Stimulated activated CD8-positive, alpha-beta memory T cell treated with anti-CD3 and anti-CD28 coated beads, Interleukin-7, amount 100 ng/mL, for 4 hours (primary cell): ENCODE measurements around the gene UBE2O.
A peak's percentile ranks its signal among the peaks of the same experiment; 100 is the strongest.

Experiments used
- DNase-seq, 2 donors: peaks; one replicate each; pipeline ENCODE4 v3.0.0-alpha.2; 2020; ENCODE audit warnings: low read depth in 2 of 2

UBE2O gene

DNA sequence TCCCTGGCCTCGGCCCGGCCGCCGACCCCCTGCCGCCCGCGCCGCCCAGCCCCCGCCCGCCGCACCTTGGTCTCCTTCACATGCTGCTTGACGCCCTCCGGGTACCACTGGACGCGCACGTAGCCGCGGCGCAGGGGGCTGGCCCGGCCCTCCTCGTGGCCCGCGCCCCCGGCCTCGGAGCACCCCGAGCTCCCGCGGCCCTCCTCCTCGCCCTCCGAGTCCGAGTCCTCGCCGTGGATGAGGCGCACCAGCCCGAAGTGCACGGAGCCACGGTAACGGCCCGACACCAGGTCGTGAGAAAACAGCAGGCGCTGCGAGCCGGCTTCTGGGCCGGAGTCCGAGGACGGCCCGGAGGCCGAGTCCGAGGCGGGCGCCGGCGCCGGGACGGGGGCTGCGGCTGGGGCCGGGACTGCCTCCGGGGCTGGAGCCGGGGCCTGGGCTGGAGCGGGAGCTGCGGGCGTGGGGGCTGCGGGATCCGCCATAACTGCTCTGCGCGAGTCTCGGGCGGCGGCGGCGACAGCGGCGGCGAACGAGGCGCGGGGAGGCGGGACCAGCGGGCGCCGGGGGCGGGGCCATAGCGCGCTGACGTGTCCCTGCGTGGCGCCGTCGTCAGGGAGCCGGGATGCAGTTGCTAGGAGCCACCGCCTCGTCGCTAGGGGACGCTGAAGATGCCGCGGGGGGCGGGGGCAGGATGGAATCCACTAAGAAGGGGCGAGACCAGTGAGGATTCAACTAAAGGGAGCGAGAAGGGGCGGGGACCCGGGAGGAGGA, at the start of gene UBE2O:
Gene UBE2O, minus strand, starts transcription at position 493 of the 771 bp plus-strand sequence. Its CDS starts 11 bp downstream, at position 482.
- DNase-seq: peak; percentile 73 to 86

DNA sequence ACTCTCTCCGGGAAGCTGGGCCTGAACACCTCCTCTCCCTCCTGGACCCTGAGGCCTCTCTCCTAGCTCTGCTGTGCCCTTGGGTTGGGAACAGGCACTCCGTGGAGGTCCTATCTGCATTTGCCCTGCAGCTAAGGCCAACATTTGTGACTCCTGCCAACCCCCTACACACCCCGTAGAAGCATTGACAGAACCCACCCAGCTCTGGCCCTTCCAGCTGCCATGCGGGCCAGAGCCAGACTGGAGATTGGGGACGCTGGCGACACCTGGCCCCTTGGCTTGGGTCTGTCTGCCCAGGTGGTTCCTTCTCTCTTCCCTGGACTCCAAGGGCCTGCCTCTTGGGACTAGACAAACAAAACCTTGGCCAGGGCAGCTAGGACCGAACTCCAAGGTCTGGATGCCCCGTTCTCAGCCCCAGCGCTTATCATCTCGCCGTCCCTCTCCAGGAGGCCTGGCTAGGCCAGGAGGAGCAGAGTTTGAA, 48.9 kb upstream of the UBE2O start:
- DNase-seq: no peak

DNA sequence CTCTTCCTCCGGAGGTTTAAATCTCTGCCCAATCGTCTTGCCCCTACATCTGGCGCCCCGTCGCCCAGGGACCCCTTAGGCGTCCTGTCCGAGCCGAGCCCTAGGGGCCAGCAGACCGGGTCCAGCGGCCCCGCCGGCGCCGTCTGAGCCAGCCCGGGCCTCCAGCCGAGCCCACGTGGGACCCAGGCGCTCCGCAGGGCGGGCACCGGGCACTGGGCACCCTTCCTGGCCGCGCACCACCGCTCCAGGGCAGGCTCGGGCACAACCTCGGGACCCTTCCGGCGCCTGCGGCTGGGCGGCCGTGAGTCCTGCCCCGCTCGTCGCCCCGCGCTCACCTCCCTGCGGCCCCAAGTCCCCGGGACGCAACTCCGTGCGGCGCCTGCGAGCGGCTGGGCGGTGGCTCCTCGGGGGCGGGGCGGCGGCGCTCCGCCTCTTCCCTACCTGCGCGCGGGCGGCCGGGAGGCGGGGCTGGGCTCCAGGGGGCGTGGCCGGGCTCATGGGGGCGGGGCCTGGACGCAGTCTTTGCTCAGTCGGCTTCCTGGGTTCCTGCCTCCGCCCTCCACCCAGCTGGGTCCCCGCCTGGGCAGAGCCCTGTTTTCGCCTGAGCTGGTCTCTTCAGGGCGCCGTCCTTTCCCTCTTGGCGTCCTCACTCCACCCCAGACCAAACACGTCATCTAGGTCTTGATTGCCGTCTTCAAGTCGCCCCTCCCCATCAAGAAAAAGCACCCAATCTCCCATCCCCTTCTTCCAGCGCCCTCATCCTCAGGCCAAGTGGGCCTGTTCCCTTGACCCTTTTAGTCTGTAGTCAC, 48.3 kb upstream of the UBE2O start, which contains the start of gene RHBDF2:
Gene RHBDF2, minus strand, starts transcription at position 406 of the 809 bp plus-strand sequence. CDS start 19,899 bp downstream, outside the sequence.
- peak; percentile 87 to 93 for DNase-seq

DNA sequence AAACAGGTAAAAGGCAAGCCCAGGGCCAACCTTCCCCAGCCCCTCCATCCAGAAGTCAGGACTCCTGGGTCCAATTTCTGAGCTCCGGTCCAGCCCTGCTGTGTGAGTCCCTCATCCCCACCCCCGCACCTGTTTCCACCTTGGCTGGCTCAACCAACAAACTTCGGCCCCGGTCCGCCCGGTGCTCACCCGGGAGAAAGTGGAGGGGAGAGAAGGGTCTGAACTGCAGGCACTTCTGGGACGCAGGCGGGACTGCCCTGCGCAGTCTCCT, 47.7 kb upstream of the UBE2O start:
- no peak for DNase-seq

DNA sequence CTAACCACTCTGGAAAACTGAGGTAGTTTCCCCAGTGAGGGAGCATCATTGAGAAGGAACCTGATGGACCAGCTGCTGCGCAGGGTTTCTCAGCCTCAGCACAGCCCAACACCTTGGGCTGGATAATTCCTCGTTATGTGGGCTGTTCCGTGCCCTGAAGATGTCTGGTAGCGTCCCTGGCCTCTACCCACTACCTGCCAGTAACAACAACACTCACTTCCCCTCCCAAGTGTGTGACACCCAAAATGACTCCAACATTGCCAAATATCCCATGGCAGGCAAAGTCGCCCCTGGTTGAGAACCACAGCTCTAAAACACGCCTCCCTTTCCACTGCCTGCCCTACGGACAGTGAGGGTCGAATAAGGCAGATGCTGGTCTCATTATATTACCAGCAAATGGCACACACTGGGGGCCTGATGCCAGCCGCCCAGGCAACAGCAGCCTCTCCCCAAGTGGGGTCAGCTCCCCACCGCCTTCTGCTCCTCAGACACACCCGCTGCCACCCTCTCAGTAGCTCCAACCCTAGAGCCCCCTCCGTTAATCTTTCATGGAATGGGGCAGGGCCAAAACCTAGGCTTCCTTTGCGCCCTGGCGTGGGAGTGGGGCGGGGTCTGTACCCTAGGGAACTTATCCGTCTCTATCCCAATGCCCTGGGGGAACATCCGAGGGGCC, 47.3 kb upstream of the UBE2O start:
- no peak for DNase-seq

DNA sequence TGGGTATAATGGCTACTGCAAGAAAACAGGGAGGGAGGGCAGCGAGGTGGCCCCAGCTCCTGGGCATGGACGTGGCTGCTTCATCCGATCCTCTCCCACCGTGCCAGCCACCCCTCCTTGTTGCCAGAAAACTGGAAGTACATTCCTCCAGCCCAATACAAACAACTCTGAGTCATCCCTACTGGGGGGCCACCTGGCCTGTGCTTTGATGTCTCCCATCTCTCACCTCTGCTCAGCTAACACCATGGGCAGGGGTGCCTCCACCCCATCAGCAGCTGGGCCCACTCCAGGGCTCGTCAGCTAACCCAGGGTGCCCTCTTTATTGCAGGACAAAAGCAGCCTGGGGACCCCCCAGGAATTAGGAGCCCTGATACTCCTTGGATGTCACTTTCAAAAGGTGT, 46.3 kb upstream of the UBE2O start:
- DNase-seq: no peak

DNA sequence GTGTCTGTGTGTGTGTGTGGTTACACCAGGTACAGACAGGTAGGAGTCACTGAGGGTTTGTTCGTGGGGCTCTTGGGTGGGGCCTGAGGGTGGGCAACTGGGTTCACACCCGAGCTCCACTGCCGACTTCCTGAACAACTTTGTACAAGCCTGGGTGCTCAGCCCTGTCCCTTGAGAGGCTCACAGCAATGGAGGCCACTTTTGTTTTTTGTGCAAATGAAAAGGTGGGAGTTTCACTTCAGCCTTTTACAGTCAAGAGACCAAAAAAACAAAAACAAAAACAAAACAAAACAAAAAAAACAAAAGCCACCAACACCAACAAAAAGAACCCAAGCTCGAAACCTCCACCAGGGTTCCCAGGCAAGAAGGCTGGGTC, 45.9 kb upstream of the UBE2O start:
- DNase-seq: no peak

DNA sequence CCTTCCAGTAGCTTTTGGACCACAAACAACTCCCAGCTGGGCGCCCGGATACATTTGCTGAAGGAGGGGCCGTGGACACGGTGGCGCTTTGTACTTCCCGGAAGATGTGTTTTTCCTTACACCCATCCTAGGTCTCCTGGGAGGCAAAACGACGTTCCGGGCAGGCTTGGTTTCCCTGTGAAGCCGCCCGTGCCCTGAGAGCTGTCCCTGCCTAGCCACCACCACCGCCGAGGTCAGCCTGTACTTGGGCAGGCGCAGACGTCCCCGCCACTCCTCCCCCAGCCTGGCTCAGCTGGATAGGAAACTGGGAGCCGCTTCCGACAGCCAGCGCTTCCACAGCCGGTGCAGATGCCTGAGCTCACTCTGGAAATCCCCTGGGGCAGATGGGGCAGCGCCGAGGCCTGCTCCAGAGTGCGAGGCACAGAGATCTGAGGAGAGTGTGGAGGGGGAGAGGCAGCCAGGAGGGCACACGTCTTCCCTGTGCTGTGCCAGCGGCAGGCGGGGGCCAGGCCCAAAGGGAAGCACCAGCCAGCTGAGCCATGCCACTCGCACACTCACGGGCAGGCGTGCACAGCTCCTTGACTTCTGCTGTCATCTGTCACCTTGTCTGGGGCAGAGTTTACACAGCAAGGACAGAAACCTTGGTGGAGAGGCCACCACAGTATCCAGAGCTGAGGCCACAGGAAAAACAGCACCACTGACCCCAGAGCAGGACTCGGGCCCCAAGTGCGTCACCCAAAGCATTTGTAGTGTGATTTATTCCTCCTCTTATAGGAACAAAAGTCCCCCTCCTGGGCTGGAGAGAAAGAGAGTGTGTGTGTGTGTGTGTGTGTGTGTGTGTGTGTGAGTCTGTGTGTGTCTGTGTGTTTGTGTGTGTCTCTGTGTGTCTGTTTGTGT, 45.3 kb upstream of the UBE2O start:
- DNase-seq: no peak

DNA sequence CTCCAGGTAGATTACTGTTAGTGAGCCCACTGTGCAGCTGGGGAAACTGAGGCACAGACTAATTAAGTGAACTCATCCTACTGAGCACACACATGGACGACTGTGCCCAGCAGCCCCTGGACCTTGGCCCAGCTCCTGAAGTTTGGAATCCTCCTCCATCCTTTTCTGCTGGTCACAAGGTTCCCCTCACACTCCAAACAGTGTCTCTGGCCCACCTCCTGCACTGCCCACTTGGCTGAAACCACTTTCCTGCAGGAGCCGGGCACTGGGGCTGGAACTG, 44.7 kb upstream of the UBE2O start:
- no peak for DNase-seq

DNA sequence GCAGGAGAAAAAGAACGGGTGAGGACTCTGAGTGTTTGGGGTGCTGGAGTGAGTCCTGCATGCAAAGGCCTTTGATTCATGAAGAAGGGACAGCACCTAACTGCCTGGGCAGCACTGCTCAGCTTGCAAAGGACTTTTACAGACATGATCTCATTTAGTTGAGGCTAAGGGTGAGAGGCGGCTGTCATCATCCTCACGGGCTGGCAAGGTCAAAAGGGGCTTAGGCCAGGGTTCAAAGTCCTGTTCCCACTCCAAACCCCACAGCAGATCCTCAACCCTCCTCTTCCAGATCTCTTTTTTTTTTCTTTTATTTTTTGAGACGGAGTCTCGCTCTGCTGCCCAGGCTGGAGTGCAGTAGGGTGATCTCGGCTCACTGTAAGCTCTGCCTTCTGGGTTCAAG, 43.5 kb upstream of the UBE2O start:
- DNase-seq: no peak

DNA sequence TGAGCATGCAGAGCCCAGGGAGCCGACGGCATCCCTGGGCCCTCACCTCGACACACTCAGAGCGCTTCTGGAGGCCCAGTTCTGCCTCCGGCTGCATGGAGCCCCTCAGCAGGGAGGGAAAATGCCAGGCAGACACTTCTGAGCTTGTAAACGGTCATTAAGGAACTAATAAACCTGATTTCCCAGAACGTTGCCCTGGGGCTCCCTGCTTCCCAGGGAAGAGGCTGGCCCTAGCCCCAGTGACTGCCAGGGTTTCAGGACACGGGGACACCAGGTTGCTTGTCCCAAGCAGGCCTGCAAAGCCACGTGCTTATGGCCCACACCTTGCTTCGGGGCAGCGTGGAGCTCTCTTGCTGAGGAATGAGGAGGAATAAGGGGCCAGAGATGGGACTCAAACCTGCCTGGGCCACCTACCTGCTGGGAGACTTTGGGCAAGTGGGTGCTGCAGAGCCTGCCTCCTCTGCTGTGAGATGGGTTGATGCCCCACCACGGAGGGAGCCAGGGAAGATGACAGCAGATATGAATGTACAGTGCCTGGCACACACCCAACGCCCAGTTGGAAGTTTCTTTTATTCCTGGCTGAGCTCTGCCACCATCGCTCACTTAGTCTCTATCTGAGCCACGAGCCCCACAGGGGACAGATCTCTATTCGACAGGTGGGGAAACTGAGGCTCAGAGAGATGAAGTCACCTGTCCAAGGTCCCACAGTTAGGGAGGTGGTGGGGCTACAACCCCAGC, 42.9 kb upstream of the UBE2O start:
- DNase-seq: no peak

DNA sequence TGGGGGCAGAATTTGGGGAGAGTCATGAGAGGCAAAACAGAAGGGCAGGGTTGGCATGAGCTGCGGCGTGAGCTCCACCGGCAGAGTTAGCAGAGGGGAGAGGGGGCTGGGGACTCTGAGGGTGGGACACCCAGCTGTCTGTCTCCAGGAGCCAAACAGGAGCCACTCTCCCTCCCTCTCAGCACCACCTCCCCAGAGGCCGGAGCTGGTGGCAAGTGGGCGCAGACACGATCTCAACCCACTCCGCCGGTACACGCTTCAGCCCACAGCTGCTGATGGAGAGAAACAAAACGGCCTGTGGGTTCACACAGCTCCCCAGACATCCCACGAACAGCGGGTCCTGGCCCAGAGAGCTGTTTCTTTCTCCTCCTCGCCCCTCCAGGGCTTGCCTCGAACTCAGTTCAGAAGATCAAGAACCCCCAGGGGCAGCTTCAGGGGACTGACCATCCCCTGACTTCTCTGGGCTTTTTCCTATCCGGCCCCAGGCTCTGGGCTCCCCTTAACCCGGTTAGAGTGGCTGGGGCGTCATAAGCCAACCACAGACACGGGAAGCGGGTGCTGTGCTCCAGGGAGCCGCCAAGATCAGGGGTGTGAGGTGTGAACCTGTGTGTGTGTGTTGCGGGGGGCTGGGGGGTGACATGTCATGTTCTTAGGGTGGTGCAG, 40.7 kb upstream of the UBE2O start:
- DNase-seq: peak in 1 of 2 donors; percentile 22

DNA sequence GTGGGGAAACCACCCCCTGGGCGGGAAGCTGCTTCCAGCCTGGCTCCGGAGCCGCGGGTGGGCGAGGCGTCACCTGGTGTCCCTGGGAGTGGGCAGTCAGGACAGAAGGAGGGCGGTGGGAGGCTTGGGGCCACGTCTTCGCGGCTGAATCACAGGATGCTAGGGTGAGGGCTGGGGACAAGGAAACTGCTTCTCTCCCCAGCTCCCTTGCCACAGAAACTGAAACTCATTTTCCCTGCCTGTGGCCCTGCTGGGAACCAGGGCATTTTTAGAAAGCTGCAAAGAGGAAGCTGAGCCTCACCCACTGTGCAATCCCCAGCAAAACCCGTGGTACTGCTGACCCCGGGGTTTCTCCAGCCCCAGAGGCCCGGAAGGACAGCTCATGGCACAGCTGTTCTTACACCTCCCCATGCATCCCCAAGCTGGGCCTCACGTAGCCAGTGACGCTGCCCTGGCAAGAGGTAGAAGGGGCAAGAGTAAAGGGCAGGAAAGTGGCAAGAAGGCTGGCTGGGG, 40.1 kb upstream of the UBE2O start:
- DNase-seq: peak in 1 of 2 donors; percentile 38

DNA sequence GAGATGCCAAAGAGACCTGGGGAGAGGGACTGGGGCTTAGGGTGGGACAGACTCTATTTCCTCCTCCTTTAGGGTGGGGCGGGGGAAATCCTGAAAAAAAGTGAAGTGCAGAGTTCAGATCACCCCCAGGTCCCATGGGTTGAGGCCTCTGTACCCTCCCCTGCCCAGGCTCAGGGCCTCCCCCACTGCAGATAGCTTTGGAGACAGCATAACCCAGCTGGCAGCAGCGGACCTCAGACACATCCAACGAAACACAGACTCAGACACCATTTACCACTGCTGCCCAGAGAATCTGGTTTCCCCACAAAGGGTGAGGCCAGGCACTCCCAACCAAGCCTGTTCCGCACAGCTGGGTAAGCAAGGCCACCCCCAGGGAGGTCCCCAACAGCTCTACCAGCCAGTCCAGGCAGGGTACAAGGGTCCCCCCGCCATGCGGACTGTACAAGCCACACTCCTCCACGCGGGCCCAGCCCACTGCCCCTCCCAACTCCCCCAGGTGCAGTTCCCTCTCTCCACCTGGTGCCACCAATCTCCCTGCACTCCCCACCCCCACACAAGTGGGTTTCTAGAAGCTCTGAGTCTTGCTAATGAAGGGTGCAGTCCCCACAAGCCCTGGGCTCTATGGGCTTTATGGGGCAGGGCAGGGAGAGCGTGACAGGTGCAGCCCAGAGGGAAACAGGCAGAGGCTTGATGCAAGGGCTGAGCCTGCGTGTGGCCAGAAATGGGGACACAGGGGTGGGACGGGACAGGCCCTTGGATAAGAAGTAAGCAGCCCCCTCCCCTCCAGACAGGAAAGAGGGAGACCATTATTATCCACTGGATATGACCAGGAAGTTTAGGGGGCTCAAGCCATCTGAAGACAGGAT, 39.4 kb upstream of the UBE2O start:
- no peak for DNase-seq

DNA sequence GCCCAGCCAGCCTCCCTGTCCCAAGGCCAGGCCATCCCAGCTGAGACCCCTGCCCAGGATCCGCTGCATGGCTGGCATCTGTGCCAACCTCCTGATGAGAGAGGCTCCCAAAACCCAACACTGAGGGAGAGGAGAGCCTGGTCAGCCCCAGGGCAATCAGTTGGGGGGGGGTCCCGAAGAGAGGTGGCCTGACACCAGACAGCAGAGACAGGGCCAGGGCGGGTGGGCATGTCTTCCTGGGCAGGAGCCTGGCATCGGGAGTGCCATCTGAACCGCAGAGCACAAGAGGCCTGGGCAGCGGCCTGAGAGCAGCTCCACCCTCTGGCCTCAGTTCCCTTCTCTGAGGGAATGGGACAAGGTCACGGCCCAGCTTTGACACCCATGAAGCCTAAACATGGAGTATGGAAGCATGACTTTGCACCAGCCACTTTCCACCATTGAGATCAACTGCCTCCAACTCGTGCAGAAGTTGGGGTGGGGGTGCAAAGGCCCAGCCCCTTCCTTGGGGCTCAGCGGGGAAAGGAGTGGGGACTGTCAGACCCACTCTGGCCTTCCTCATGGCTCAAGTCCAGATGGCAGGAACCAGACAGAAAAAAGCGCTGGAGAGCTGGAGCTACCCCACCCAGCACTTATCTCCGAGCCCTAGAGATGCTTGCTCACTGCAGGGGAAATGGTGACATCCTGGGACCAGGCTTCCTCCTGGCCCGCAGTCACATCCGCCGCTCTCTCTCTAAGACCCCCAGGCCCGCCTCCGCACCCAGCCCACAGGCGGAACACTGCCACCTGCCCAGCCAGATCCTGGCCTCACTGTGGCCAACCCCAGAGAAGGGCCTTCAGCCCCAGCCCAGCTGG, 38.5 kb upstream of the UBE2O start:
- no peak for DNase-seq

DNA sequence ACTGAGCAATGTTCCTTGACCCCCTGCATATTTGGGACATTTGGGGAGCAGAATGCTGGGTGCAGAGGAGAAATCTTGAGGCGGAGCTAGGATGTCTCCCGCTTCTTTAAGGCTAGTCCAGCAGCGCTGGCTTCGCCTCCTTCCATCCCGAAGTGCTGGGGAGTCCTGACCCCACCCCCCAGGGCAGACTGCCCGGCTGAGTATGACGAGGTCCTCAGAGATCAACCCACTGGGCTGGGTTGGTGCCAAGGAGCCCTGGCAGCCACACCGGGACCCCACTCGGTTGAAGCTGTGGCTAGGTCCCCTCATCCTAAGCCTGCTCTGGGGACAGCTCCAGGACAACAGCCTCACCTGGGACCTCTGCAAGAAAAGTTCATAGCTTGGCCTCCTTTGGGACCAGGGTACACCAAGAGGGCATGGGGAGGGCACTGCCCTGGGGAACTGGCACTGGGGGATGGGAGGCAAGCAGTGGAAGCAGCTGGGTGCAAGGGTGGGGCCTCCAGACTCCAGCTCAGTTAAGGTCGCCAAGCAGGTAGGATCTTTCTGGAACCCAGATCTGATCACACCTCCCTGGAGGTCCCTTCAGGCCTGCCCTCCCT, 37.3 kb upstream of the UBE2O start:
- no peak for DNase-seq

DNA sequence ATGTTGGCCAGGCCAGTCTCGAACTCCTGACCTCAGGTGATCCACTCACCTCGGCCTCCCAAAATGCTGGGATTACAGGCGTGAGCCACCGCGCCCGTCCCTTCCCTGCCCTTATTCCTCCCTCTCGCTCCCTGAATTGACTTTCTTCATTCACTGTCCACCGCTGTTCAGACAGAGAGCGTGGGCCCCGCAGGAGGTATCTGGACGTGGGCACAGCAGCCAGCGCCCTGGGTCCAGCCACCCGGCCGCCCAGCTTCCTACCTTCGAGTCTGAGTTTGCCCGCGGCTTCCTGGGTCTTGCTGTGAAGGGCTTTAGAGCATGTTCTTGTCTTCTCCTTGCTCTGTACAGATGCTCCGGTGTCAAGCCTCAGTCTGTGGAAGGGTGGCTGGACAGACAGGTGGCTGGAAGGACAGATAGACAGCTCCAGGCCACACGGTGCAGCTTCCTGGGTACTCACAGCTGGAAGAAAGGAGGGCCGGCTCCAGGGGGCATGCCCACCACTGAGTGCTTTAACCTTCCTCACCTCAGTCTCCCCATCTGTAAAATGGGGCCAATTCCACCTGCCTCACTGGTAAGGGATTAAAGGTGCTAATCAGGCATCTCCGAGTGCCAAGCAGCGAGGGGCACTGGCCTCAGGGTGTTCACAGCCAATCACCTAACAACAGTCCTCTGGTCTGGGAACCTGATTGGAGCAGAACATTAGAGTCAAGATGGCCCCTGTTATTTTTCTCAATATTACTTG, 34.7 kb upstream of the UBE2O start:
- no peak for DNase-seq
